GM12864 (cell line): ENCODE data around the gene AGR3.

Experiments
- DNase-seq: peaks from one replicate; pipeline ENCODE4 v3.0.0-alpha.2; 2011; ENCODE audit warnings: low read depth
- H3K4me3 ChIP-seq: 2 replicates; pipeline ENCODE4 v1.5.1; 2011; ENCODE audit warnings: mild to moderate bottlenecking, low read depth, low read length, control low read depth
- TF ChIP-seq, protein P1 (sequence below): IDR thresholded peaks from 2 replicates; pipeline ENCODE4 v1.5.1; 2011; ENCODE audit warnings: low read depth, mild to moderate bottlenecking, moderate library complexity, low read length, control low read depth, inconsistent platforms; ENCODE audit errors: missing control alignments

The AGR3 gene

DNA sequence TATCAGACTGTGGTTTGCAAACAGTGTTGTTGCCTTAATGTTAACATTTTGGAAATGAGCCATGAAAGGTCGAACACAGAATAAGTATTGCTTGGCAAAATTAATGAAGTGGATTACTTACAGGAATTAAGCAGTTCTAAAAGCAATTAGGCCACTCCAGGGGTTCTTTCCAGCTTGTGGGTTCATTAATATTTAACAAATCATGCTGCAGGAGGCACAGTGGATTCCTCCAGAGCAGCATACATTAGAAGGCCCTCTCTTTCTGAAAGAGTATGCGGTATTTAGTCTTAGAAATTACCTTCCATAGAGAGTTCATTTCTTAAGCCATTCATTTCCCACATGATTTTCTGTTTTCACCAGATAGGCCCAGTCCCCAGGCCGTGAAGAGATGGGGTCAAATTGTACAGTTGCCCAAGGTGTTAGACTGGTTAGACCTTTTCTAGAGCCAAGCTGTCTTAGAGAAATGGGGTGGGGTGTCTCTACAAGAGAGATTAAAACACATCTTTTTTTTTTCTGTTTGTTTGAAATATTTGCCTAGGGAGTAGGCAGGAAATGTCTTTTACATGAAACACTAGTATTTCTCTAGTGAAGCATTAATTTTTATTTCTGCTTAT, 40.0 kb upstream of the AGR3 start:
- TF ChIP-seq, protein P1, sequence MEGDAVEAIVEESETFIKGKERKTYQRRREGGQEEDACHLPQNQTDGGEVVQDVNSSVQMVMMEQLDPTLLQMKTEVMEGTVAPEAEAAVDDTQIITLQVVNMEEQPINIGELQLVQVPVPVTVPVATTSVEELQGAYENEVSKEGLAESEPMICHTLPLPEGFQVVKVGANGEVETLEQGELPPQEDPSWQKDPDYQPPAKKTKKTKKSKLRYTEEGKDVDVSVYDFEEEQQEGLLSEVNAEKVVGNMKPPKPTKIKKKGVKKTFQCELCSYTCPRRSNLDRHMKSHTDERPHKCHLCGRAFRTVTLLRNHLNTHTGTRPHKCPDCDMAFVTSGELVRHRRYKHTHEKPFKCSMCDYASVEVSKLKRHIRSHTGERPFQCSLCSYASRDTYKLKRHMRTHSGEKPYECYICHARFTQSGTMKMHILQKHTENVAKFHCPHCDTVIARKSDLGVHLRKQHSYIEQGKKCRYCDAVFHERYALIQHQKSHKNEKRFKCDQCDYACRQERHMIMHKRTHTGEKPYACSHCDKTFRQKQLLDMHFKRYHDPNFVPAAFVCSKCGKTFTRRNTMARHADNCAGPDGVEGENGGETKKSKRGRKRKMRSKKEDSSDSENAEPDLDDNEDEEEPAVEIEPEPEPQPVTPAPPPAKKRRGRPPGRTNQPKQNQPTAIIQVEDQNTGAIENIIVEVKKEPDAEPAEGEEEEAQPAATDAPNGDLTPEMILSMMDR, result no peak
- no peak for DNase-seq
- no peak overlapping the region for H3K4me3 ChIP-seq

DNA sequence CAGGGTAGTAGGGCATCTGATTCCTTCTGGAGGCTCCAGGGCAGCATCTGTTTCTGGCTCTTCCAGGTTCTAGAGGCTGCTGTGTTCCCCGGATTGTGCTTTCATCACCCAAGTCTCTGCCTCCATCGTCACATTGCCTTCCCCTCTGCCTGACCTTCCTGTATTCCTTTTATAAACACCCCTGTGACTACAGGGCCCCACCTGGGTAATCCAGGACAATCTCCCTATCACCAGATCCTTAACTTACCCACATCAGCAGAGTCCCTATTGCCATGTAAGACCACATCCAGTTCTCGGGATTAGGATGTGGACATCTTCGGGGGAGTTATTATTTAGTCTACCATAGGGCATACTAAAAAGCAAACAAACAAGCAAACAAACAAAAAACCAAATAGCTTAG, 39.4 kb upstream of the AGR3 start:
- DNase-seq, result no peak
- TF ChIP-seq, protein P1, result no peak
- no peak overlapping the region for H3K4me3 ChIP-seq

DNA sequence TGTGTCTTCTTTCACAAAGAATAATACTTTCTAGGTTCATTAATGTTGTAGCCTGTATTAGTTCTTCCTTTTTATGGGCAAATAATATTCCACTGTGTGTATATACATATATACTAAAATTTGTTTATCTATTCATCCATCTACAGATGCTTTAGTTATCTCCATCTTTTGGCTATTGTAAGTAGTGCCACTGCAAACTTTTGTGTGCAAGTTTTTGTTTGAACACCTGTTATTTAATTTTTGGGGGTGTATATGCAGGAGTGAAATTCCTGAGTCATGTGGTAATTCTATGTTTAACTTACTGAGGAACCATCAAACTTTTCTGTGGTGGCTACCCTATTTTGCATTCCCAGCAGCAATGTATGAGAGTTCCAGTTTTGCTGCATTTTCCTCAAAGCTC, 37.7 kb upstream of the AGR3 start:
- no peak overlapping the region for H3K4me3 ChIP-seq
- DNase-seq, result no peak
- TF ChIP-seq, protein P1, result no peak

DNA sequence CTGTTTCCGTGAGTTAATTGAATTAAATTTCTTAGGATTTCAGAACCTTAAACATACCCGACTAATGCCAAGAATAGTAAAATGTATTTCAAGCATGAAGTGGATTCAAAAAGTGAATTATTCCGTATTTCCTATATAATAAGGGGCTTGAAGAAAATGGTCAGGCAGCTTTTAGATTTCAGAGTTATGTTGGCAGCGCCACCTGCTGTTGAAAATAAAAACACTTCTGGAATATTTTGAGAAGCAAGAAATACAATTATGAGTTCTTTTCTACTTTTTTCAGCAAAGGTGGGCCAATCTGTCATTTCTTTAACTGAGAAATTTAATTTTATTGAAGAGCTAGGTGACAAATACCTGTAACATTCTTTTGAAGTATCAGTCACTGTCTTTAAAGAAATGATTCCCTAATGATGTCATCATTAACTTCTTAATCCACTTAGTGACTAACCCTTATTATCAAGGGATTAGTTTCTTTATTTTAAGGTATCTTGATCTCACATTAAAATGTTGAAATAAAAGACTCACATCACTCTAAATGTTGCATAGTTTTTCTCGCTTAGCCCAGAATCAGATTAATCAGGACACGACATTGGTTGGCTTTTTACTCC, 36.6 kb upstream of the AGR3 start:
- TF ChIP-seq, protein P1, result peak; percentile 48
- H3K4me3 ChIP-seq, result no peak overlapping the region
- DNase-seq, result no peak

DNA sequence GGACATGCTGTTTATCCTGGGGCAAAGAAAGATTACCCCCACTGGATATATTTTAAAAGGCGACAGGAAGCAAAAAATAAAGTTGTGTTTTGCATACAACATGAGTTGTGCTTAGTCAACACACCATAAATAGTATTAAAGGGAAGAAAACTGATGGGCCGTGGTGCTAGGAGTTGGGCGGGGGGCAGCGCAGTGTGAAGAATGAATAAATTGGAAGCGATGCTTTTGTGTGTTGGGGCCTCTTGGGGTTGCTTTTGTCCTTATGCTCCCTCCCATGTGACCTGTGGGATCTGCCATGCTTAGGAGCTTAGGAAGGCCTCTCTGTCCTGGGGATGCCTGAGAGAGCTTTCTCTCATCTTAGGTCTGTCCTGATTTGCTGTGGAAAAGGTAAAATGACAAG, 35.0 kb upstream of the AGR3 start:
- TF ChIP-seq, protein P1, result no peak
- DNase-seq, result no peak
- H3K4me3 ChIP-seq, result no peak overlapping the region

DNA sequence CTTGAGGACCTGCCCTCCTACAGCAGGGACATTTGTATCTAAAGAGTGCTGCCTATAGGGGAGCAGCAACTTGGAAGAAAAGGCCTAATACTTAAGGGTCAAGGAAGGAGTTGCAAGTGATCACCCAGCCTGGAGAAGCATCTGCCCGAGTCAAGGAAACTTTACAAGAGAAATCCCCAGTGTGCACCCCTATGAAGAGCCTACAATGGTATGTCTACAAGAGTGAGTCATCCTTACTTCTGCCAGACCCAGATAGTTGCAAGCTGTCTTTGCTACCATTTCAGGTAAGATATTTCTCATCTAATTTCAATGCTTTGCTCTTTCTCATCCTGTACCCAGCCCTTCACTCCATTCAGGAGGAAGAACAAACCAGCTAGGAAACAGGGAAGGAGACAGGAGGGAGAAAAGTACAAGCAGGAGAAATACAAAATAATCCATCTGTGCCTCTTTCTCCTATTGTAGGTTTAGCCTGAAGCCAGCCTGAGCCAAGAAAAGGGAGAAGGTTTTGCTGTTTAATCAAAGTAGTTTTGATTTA, 34.4 kb upstream of the AGR3 start:
- DNase-seq, result no peak
- H3K4me3 ChIP-seq, result no peak overlapping the region
- TF ChIP-seq, protein P1, result no peak

DNA sequence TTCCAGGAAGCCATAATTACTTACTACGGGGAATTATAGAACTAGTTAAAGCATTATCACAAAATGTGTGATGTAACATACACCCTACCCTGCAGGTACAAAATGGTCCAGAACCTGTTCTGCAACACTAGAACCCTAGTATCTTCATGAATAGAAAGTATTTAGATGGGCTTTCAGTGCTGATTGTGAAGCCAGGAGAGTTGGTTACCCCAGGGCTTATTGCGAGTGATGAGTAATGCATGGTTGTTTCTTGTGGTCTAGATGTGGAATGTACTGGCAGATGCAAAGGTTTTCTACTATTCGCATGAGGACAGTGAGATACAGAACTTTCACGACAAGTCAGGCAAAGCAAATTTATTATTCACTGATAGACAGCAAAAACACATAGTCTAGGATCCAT, 33.6 kb upstream of the AGR3 start:
- TF ChIP-seq, protein P1, result no peak
- no peak overlapping the region for H3K4me3 ChIP-seq
- no peak for DNase-seq
